Inflammatory macrophage treated with lipopolysaccharide for 4 hours (primary cell): ENCODE measurements around the gene RASGRP4.
A peak's percentile ranks its signal among the peaks of the same experiment; 100 is the strongest.
"Not testable (repeated sequence)": the region's sequence is repeated elsewhere in the genome, so short reads cannot be mapped to it uniquely, and the experiment has no call there.

Experiments used
- DNase-seq: peaks from one replicate; pipeline ENCODE4 v3.0.0-alpha.2; 2020

RASGRP4 gene, protein sequence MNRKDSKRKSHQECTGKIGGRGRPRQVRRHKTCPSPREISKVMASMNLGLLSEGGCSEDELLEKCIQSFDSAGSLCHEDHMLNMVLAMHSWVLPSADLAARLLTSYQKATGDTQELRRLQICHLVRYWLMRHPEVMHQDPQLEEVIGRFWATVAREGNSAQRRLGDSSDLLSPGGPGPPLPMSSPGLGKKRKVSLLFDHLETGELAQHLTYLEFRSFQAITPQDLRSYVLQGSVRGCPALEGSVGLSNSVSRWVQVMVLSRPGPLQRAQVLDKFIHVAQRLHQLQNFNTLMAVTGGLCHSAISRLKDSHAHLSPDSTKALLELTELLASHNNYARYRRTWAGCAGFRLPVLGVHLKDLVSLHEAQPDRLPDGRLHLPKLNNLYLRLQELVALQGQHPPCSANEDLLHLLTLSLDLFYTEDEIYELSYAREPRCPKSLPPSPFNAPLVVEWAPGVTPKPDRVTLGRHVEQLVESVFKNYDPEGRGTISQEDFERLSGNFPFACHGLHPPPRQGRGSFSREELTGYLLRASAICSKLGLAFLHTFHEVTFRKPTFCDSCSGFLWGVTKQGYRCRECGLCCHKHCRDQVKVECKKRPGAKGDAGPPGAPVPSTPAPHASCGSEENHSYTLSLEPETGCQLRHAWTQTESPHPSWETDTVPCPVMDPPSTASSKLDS

DNA sequence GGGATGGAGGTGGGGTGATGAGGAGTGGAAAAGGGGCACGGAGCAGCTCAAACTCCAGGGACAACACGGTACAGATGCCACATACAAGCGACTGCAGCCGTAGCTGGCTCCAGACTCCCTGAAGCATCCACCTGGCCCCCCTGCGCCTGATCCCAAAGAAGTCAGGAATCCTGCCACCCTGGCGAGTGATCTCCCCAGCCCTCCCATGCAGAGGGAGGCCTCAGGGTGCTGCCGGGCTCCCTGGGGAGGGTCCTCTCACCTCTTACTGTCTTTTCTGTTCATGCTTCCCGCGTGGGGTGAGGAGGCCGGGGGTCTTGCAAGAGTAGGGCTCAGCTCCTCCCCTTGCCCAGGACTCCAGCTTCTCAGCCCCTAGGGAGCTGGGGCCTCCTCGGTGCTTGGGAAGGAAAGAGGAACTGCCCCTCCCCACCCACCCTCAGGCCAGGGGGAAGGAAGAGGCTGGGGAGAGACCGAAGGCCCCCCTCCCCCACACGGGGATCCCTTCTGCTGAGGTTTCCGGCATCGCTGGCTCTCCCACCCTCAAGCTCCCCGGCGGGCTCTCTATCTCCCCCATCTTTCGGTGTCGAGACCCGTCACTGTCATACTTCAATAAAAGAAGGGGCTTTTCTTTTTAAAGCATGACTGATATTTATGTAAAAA is at the start of gene RASGRP4:
Gene RASGRP4 (minus strand): TSS at position 410 of the 657 bp plus-strand sequence. CDS start 128 bp downstream, at position 282.
- peak; percentile 49 for DNase-seq

DNA sequence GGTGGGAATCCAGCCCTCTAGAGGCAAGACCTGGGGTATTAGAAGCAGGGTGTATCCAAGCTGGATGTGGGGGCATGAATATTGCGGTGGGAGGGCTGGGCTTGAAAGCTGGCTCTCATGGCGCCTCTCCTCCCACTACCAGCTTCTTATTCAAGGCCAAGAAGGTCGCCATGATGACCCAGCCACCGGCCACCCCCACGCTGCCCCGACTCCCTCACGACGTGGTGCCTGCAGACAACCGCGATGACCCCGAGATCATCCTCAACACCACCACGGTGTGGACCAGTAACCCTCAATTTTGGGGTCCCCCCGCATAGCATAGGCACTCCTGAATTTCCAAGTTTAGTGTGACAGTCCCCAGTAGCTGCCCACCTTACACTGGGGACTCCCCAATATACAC is 49.2 kb upstream of the RASGRP4 start:
- DNase-seq: no peak

DNA sequence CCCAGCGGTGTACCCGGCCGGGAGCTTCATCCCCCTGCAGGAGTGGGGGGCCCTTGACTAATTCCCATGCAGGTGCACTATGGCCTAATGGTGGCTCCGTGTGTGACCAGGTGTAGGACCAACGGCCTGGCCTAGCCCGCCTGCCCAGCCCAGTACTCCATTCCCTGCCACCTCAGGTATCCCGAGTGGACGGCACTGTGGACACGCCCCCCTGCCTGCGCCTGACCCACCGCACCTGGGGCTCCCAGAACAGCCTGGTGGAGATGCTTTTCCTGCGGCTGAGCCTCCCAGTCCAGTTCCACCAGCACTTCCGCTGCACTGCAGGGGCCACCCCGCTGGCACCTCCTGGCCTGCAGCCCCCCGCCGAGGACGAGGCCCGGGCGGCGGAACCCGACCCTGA is 47.2 kb upstream of the RASGRP4 start:
- no peak for DNase-seq

DNA sequence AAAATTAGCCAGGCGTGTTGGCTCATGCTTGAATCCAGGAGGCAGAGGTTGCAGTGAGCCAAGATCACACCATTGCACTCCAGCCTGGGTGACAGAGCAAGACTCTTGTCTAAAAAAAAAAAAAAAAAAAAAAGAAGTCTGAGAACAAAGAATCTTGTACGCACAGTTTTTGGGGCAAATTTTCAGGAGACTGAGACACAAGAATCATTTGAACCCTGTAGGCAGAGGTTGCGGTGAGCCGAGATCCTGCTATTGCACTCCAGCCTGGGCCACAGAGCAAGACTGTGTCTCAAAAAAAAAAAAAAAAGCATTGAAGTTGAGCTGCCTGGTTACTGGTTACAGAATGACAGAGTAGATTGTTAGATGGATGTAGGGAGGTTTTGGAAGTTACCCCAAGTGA is 46.7 kb upstream of the RASGRP4 start:
- not testable (repeated sequence) for DNase-seq

DNA sequence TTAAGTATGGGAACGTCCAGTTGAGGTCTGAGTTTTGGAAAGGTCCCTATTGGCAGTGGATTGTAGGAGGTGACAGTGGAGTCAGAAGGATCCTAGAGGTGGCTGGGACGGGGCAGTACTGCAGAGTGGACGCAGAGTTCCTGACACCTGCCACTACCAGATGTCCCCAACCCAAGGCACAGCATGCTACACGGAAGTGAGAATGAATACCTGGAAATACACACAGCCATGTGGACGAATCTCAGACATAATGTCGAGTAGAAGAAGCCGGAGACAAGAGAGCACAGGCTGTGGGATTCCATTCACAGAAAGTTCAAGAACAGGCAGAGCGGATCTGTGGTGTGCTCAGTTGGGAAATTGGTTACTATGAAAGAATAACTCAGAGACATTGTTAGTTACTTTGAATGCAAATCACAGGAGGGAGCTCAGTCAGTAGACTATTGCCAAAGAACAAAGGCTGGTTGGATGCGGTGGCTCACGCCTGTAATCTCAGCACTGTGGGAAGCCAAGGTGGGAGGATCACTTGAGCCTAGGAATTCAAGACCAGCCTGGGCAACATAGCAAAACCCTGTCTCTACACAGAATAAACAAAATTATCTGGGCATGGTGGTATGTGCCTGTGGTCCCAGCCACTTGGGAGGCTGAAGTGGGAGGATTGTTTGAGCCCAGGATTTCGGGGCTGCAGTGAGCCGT is 44.9 kb upstream of the RASGRP4 start:
- no peak for DNase-seq

DNA sequence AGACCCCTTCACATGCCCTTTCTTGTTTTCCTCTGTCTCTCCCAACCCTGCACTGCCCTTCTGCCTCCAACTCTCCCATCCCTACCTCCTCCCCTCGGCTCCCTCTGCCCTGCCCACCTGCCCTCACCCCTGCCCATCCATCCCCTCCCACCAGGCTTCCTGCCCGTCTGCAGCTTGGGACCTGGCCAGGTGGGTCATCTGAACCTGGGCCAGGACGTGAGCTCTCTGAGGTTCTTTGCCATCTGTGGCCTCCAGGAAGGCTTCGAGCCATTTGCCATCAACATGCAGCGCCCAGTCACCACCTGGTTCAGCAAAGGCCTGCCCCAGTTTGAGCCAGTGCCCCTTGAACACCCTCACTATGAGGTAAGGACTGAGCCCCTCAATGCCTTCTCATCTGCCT is 43.1 kb upstream of the RASGRP4 start:
- no peak for DNase-seq

DNA sequence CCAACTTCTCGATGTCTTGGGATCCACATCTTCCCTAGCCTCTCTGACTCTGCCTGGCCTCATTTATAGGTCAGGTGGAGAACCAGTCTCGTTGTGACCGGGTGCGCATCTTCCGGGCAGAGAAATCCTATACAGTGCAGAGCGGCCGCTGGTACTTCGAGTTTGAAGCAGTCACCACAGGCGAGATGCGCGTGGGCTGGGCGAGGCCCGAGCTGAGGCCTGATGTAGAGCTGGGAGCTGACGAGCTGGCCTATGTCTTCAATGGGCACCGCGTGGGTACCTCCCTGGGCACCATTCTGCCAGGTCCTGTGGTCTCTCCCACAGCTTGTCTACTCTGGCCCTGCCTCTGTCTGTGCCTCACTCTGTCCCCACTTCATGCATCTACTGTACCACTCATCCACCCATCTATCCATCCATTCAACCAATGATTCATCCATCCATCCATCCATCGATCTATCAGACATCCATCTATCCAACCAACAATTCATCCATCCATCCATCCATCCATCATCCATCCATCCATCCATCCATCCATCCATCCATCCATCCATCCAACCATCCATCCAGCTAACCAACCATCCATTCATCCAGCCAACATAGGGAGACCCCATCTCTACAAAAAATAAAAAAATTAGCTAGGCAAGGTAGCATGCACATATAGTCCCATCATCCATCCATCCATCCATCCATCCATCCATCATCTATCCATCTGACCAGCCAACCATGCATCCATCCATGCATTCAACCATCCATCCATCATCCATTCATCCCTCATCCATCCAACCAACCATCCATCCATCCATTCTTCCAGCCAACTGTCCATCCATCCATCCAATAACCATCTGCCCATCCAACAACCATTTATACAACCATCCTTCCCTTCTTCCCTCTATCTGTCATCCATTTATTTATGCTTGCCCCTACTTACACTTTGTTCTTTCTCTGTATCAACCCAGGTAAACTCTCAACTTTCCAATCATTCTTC is 41.8 kb upstream of the RASGRP4 start:
- no peak for DNase-seq

DNA sequence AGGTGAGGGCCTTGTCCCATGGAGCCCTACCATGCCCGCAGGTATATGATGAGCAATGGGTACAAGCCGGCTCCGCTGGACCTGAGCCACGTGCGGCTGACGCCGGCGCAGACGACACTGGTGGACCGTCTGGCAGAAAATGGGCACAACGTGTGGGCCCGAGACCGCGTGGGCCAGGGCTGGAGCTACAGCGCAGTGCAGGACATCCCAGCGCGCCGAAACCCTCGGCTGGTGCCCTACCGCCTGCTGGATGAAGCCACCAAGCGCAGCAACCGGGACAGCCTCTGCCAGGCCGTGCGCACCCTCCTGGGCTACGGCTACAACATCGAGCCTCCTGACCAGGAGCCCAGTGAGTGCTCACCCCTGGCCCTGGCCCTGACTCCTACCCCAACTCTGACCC is 40.0 kb upstream of the RASGRP4 start:
- no peak for DNase-seq

DNA sequence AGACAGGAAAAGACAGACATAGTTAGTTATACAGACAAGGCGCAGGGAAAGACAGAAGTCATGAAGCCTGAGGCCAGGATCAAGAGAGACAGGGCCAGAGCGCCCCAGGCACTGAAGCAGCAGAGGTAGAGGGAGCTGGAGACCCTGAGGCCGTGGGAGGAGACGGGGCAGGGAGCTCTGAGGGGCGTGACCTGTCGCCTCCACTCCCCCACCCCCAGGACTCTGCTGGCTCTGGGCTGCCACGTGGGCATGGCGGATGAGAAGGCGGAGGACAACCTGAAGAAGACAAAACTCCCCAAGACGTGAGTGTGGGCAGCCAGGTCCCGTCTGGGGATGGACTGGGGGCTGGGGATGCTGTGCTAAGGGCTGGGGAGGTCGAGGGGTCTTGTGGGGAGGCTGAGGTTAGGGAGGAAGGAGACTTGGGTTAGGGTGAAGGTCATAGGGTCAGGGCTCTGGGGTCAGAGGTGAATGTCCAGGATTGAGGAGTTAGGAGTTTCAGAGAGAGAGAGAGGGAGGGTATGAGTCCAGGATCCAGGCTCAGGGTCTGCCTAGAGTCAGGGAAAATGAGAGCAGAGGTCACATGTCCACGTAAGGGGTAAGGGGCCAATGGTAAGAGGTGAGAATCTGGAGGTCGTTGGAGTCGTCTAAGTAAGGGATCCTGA is 38.5 kb upstream of the RASGRP4 start:
- DNase-seq: no peak

DNA sequence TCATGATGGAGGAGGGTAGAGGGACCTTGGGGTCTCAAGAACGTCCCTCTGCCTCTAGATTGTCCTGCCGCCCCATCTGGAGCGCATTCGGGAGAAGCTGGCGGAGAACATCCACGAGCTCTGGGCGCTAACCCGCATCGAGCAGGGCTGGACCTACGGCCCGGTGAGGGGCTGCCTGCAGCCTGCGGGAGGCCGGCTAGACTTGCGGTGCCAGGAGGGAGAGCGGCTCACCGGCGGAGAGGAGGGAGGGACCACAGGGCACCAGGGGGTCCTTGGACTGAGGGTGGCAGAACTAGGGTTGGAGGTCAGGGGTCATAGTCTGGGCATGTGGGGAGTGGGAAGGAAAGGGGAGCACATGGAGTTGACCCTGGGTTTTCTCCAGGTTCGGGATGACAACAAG is 37.3 kb upstream of the RASGRP4 start:
- no peak for DNase-seq

DNA sequence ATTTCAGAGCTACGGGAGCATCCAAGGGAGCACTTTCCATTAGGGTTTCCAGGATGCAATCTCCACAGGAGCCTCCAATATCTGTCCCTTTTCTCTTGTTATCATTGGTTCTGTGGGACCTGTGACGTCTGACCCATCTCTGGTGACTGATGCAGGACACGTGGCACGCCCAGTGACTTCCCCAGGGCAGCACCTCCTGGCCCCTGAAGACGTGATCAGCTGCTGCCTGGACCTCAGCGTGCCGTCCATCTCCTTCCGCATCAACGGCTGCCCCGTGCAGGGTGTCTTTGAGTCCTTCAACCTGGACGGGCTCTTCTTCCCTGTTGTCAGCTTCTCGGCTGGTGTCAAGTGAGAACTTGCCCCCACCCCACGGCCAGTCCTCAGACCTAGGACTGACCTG is 33.0 kb upstream of the RASGRP4 start:
- DNase-seq: no peak

DNA sequence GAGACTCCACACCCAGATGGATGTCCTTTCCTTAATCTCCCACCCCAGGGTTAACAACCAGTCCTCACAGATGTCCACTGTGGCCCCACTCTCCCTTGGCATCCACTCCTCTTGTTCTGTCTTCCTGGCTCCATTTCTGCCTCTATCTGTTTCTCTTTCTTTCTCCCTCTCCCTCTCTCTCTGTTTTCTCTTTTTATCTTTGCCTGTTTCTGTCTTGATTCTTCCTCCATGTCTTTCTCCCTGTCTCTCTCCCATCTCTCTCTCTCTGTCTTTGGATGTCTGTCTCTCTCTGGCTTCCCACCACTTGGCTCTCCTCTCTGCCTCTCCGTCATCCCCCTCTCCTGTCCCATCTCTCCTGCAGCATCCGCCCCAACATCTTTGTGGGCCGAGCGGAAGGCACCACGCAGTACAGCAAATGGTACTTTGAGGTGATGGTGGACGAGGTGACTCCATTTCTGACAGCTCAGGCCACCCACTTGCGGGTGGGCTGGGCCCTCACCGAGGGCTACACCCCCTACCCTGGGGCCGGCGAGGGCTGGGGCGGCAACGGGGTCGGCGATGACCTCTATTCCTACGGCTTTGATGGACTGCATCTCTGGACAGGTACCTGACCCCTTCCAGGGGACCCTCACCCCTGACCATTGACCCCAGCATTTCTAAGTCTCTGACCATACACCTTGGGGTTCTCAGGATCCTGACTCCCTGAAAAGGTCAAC is 31.8 kb upstream of the RASGRP4 start:
- DNase-seq: no peak

DNA sequence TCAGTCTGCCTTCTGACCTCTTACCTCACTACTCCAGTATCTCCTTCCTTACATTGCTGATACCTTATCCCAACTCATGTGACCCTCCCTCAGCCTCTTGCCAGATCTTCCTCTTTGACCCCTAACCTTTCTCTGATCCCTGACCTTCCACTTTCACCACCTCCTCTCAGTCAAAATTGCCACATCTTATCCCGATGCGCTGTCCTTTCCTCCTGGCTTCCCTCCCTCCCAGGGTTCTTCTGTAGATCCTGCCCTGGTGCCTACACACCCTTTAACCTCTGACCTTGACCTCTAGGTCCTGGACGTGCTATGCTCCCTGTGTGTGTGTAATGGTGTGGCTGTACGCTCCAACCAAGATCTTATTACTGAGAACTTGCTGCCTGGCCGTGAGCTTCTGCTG is 31.2 kb upstream of the RASGRP4 start:
- no peak for DNase-seq

DNA sequence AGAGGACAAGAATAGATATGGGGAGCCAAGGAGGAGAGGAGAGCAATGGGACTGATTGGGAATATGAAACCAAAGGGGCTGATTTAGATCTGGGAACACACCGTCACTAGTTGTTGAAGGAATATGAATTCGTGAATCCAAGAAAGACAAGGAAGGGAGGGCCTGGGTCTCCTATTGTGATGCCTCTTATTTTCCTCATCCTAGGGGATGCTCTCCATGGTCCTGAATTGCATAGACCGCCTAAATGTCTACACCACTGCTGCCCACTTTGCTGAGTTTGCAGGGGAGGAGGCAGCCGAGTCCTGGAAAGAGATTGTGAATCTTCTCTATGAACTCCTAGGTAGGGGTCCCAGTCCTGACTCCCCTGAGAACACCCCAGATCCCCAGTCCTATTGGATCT is 29.0 kb upstream of the RASGRP4 start:
- DNase-seq: no peak

DNA sequence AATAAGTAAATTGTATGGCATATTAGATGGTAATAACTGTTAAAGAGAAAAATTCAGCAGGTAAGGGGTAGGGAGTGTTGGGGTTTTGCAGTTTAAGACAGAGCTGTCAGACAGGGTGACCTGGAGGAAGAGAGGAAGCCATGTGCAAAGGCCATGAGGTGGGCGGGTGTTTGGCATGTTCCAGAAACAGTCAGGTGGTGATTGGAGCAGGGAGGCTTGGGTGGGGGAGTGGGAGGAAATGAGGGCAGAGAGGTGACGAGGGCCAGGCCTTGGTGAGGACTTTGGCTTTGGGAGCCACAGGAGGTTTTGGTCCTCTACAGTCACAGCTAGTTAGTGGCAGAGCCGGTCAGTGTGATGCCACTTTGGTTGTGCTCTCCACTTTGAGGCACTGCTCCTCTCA is 27.6 kb upstream of the RASGRP4 start:
- no peak for DNase-seq

DNA sequence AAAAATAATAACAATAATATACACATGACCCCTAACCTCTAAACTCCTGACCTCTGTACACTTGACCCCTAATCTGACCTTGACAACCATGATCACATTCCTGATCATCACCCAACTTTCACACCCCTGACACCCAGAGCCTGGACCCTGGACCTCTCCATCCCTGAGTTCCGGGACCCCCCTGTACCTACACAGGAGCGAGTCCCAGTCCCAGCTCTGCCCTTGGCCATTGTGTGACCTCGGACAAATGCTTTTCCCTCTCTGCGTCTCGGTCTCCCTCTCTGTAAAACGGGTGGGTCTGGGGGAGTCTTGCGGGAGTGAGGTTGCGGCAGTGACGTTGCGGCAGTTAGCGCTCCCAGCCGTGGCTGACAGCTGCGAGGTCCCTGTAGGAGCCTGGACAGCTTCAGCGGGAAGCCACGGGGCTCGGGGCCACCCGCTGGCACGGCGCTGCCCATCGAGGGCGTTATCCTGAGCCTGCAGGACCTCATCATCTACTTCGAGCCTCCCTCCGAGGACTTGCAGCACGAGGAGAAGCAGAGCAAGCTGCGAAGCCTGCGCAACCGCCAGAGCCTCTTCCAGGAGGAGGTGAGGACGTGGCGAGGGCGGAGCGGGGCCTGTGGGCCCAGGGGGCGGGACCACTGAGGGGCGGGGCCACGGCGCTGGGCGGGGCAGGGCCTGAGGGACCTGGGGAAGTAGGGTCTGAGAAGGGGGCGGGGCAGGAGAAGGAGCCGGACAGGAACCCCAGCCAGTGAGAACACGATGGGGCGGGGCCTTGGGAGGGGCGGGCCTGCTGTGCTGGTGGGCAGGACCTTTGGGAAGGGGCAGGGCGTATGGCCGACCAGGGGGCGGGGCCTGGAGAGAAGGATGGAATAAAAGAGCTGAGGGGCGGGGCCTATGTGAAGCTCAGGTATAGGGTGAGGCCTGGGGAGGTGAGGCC is 26.7 kb upstream of the RASGRP4 start:
- DNase-seq: peak; percentile 4

DNA sequence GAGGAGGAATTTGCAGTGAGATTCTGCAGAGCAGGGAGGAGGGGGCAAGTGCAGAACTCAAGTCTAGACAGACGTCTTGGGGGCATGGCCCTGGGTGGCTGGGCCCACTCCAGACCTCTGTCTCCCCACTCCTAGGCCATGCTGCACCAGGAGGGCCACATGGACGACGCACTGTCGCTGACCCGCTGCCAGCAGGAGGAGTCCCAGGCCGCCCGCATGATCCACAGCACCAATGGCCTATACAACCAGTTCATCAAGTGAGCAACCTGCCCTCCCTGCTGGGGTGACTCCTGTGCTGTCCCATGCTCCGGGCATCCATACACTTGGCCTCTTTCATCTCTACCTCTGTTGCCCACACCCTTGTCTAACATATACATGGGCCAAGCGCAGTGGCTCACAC is 25.6 kb upstream of the RASGRP4 start:
- DNase-seq: no peak

DNA sequence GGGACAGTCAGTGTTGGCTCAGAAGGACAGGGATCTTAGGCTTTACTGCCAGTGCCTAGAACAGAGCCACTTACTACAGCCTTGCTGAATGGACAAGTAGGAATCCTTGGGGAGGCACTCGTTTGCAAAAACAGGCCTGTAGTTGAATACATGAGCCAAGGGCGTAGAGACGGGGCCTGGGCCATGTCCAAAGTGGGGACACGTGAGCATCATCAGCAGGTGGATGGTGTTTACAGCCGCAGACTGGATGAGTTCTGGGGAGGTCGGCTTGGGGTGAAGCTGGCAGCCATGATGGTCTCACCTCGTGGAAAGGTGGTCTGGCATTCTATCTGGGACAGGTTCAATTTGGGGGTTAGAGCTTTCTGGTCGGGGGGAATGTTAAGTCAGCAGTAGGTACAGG is 25.0 kb upstream of the RASGRP4 start:
- no peak for DNase-seq

DNA sequence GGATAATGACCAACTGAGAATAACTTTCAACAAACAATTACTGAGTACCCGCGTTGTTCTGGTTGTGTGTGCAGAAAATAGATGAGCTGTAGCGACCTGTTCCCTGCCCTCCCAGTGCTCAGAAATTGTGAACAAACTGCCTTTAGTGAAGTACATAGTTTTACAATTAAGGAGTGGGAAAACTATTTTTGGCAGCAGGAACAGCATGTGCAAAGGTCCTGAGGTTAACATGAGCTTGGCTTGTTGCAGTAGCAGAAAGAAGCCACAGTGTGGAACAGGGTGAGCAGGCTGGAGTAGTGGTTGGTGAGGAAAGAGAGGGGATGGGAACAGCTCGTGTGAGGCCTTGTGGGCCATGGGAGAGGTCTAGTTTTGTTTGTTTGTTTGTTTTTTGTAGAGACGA is 23.5 kb upstream of the RASGRP4 start:
- no peak for DNase-seq

DNA sequence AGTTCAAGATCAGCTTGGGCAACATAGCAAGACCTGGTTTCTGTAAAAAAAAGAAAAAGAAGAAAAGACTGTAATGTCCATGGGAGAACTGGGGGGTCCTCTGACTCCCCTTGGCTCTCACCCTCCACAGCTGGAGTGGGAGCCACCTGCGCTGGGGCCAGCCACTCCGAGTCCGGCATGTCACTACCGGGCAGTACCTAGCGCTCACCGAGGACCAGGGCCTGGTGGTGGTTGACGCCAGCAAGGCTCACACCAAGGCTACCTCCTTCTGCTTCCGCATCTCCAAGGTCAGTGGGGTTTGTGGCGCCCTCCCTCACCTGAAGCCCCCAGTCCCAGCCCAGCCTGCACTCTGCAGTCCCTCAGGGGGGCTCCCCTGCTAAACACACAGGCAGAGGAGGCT is 22.2 kb upstream of the RASGRP4 start:
- DNase-seq: no peak
